Measurements from ENCODE around the gene WFDC6.

The WFDC6 gene

DNA sequence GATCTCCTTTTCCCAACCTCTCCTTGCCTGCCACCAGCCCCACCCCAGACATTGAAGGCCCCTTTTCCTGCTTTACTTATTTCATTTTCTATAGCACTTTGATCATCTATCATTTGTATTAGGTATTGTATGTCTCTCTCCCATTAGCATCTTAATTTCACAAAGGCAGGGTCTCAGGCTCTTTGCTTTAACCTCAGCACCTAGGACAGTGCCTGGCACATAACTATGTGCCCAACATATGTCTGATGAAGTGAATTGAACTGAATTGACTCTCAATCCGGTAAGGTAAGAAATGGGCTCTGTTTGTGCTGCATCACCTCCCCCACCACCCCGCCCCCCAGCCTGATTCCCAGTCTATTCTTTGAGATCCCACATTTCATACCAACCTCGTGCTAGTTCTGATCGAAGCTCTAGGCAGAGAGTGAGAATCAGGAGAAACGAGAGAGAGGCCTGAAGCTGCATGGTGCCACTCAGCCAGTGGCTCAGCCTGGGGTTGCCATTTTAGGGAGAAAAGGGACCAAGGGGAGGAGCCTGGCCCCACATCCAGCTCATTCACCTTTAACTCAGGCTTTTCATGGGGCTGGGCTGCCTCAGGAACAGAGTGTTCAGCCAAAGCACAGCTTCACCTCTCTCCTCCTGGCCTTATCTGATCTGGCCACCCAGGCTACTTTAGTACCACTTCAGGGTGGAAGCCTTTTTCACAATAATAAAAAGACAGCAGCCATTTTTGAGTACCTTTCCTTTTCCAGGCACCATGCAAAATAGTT lies 24.0 kb downstream of the WFDC6 start, which contains the start of gene SPINT3:
SPINT3 (minus strand) TSS at position 476 of the 767 bp plus-strand sequence; CDS start at position 462, 14 bp downstream.
- DNase-seq: no peak

DNA sequence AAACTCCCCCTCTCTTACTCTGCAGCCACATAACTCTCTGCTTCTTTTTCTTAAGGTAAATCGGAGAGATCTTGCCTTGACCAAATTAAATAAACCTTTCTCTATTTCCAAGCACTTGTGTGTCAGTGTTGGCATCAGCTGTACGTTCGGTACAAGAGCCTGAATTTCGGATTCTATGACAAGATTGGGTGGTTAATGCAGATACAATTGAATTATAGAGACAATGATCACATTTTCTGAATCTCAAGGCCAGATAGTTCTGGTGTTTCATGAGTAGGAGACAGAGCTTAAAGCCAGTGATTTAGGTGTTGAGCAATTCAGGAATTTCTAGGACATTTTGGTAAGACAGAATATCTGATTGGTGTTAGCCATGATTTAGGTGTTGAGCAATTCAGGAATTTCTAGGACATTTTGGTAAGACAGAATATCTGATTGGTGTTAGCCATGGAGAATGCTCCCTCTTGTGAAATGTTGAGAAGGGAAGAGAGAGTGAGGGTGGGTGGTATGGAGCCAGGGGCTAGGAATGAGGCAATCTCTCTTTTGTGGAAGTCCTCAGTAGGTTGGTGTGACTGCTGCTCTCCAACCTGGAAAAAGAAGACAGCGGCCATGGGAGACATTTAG lies 28.9 kb downstream of the WFDC6 start:
- DNase-seq: no peak

DNA sequence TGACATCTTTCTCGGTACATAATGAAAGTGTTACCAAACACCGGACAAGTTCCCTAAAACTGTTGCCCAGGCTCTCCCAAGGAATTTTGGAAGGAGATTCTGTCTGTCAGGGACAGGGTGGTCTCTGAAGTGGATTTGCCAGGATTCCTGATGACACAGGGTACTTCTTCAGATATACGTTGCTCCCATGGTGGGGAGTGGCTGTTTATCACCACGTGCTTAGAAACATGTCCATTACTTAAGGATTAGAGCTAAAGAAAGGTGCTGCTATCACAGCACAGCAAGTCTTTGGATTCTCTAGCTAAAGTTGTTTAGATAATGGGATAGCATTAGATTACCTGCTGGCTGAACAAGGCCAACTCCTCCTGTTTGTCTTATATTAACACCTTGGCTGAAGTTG lies 30.2 kb downstream of the WFDC6 start:
- DNase-seq: no peak

DNA sequence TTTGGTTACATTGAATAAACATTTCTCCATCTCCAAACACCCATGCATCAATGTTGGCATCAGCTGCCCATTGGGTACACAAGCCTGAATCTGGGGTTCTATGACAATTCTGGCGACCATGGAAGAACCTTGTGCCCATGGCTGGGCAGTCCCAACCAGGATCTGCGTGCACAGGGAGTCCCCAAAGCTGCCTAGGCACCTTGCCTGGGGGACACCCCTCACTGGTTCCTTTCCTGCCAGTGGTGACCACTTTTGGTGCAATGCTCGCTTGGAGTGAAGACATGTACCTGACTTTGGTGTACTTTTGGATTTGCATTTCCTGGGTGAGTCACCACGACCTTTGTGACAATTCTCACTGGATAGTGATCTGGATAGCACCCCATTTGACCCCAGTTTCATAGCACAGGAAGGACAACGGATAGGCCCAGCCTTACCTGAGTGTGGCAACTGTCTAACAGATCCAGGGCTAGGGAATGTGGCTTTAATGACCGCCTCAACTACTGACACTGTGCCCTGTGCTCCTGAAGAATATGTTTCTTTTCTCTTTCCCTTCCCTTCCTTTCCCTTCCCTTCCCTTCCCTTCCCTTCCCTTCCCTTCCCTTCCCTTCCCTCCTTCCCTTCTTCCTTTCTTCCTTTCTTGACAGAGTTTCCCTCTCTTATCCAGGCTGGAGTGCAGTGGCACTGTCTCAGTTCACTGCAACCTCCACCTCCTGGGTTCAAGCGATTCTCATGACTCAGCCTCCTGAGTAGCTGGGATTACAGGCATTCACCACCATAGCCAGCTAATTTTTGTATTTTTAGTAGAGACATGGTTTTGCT lies 31.0 kb downstream of the WFDC6 start:
- DNase-seq: no peak

GRCh38 chr20:45507011-45507820 lies 32.1 kb downstream of the WFDC6 start:
- DNase-seq: no peak

DNA sequence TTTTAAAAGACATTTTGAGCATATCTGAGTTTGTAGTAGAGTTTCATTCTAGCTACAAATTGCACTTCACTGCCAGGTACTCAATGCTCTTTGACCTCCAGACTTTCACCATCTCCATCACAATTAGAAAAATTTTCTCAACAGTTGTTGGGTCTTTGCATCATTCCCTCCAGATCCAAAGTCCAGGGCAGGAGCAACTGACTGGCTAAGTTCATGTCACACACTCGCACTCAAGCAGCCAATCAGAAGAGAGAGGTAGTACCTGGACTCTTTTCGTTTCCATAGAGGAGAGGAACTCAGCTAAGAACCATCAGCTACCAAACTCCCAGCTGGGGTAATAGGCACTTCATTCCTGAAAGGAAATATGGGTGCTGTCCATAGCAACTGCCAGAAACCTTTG lies 32.9 kb downstream of the WFDC6 start:
- no peak for DNase-seq

DNA sequence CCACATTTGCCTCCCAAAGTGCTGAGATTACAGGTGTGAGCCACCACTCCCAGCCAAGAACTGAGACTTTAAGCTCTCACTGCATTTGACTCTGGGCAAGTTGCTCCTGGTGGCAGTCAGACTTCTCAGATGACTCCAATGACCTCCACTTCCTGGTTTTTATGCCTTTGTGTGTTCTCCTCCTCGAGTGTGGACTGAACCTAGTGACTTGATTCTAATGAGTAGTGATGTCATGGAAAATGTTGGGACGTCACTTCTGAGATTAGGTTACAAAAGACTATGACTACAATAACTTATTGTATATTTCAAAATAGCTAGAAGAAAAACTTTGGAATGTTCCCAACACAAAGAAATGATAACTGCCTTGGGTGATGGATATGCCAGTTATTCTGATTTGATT lies 35.9 kb downstream of the WFDC6 start:
- DNase-seq: no peak

DNA sequence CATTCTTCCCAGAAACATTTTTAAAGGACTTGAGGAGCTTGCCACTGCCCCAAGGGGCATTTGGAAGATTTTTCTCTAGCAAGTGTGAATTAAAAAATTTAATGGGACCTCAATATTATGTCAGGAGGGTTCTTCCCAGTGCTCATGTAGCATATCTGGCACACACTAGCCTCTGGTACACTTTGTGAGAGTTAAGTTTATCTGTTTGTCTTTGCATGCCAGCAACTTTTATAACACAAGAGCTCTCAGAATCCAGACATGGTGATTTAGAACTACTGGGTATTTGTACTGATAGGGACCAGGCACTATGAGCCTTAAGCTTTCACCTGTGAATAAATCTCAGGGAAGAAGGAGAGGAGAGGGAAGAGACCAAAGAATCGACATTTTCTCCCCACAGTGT lies 36.7 kb downstream of the WFDC6 start:
- DNase-seq: no peak

DNA sequence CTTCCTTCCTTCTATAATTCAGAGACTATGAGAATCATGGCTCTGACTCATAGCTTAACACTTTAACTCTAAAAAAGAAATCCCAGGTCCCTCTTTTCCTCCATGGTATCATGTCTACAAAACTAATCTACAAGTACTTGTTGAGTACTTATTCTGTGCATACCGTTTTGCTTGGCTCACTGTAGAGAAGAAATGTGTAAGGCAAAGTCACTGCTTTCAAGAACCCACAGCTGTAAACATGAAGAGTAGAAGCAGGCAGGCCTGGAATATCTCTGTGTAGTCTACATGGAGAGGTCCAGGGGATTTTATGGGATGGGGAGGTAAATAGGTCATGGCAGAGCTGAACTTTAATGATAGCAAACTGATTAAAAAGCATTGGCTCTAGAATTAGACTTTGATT lies 37.7 kb downstream of the WFDC6 start:
- no peak for DNase-seq

GRCh38 chr20:45500022-45500421 lies 39.3 kb downstream of the WFDC6 start:
- no peak for DNase-seq

- DNase-seq: no peak
These were observed 41.2 kb downstream of the WFDC6 start for GRCh38 chr20:45497971-45498494.

DNA sequence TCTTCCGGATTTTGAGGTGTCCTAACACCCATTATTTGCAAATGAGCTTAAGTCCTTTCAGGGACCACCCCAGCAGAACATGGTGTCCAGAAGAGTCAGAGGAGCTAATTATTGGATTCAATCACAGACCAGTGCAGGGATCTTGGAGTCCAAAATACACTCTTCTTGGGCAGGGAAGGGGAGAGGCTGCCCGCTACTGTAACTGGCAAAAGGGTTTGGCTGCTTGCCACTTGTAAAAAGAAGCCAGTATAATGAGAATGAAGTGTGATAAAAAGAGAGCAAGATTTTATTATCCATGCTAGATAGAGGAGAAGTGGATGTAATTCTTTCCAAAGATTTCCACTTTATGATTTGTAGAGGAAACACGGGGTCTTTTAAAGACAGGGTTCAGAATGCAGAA lies 43.1 kb downstream of the WFDC6 start:
- DNase-seq: no peak

GRCh38 chr20:45495501-45495941 lies 43.8 kb downstream of the WFDC6 start:
- no peak for DNase-seq

DNA sequence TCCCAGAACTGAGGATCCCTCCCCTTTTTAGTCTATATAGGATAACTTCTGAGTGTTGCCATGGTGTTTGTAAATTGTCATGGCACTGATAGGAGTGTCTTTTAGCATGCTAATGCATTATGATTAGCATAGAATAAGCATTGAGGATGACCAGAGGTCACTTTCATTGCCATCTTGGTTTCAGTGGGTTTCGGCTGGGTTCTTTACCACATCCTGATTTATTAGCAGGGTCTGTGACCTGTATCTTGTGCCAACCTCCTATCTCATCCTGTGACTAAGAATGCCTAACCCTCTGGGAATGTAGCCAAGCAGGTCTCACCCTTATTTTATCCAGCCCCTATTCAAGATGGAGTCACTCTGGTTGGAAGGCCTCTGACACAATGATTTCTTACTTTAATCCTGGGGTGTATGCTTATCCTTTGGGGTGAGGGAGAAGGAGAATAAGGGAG lies 50.2 kb downstream of the WFDC6 start:
- DNase-seq: no peak

DNA sequence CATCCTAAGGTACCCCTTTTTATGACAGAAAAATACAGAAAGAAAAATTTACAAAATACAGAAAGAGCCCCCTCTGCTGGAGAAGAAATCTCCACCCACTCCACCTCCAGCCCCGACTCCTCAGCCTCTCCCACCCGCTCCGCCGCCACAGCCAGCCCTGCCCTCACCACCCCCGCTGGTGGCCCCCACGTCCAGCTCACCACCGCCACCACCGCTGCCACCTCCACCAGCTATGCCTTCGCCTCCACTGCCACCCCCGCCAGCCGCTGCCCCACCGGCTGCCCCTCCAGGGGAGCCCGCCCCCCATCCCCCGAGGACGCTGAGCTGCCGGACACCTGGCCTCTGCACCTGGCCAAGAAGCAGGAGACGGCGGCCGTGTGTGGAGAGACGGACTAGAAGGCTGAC lies 52.0 kb downstream of the WFDC6 start:
- DNase-seq: no peak

- DNase-seq: no peak
These were observed 53.9 kb downstream of the WFDC6 start for GRCh38 chr20:45485388-45485787.

DNA sequence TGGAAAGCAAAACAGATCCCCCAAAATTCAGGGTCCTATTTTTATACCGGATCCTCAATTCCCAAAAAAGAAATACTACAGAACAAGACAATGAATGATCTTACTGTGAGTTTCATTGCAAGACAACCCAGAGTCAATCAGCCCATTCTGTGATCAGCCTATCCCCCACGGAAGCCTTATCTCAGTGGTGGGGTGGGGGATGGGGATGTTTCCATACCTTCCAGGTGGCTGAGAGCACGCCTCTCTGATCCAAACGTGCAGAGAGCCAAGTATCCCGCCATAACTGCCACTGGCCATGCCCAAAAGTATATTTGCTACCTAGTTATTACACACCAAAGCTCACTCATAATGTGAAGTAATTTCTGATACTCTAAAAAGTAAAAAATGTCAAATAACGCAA lies 54.6 kb downstream of the WFDC6 start:
- DNase-seq: no peak

Measured in NCI-H524 treated with DMSO at 0.1 percent for 48 hours (cell line).